Measurements from ENCODE around the gene TMEM125.

The TMEM125 gene

DNA sequence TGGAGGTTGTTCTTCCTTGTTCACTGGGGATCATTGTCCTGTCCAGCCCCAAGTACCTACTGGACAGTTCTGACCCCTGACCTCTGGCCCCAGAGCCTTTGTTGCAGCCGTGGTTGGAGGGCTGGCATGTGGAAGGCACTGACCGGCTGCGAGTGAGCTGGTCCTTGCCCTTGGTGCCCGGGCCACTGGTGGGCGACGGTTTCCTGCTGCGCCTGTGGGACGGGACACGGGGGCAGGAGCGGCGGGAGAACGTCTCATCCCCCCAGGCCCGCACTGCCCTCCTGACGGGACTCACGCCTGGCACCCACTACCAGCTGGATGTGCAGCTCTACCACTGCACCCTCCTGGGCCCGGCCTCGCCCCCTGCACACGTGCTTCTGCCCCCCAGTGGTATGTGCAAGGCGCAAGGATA is 42.4 kb downstream of the TMEM125 start:
- no peak for DNase-seq (ENCODE audit: low read depth)

DNA sequence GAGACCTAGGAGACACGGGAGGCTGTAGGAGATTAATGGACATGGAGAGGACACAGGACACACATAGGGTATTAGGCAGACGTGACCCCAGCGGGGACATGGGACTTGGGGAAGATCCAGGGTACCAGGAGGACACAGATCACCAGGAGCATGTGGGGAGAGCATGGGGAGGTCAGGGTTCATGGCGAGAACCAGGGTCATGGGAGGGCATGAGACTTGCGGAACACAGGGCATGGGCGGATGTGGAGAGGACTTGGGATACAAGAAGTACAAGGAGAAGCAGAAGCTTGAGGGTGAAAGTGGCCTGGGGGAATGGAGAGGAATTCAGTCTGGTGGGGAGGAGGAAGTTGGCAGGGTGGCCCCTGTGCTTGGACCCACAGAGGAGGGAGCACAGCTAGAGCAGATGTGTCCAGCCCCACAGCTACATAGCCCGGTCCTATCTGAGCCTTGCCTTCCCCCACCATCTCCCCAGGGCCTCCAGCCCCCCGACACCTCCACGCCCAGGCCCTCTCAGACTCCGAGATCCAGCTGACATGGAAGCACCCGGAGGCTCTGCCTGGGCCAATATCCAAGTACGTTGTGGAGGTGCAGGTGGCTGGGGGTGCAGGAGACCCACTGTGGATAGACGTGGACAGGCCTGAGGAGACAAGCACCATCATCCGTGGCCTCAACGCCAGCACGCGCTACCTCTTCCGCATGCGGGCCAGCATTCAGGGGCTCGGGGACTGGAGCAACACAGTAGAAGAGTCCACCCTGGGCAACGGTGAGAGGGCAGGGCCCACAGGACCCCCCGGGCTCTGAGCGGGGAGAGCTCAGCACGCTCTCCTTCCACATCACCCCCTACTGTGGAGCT is 43.1 kb downstream of the TMEM125 start:
- no peak for DNase-seq (ENCODE audit: low read depth)

DNA sequence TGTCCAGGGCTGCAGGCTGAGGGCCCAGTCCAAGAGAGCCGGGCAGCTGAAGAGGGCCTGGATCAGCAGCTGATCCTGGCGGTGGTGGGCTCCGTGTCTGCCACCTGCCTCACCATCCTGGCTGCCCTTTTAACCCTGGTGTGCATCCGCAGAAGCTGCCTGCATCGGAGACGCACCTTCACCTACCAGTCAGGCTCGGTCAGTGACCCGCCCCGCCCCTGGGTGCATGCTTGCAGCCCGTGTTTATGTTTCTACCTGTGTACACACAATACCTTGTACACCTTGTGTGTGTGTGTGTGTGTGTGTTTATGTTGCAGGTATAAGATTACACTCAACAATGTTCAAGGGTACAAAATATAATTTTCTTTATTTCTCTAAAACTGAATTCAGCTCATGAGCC is 44.0 kb downstream of the TMEM125 start:
- no peak for DNase-seq (ENCODE audit: low read depth)

DNA sequence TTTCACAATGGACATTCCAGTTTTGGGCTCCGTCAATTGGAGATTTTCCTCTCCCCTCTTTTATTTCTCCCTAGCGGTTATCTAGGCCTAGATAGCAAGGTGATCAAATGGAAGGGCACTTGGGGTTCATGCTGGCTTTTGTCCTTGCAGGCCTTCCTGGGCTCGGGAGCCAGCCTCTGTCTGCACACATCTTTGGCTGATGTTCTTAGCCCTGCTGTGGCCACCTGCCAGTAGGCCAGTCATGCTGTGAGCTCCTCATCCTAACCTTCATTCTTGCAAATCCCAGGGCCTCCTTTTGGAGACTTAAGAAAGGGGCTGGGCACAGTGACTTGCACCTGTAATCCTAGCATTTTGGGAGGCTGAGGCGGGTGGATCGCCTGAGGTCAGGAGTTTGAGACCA is 44.5 kb downstream of the TMEM125 start:
- no peak for DNase-seq (ENCODE audit: low read depth)

DNA sequence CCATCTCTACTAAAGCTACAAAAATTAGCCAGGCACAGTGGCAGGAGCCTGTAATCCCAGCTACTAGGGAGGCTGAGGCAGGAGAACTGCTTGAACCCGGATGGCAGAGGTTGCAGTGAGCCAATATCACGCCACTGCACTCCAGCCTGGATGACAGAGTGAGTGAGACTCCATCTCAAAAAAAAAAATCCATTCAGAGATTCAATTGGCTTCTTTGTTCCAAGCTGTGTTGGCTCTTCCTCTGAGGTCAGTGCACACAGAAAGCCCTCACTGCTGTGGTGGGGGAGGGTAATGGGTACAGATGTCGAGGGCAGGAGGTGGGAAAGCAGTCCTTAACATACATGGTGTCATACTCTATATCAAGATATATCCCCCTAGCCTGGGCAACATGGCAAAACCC is 45.7 kb downstream of the TMEM125 start:
- DNase-seq (ENCODE audit: low read depth), result no peak

DNA sequence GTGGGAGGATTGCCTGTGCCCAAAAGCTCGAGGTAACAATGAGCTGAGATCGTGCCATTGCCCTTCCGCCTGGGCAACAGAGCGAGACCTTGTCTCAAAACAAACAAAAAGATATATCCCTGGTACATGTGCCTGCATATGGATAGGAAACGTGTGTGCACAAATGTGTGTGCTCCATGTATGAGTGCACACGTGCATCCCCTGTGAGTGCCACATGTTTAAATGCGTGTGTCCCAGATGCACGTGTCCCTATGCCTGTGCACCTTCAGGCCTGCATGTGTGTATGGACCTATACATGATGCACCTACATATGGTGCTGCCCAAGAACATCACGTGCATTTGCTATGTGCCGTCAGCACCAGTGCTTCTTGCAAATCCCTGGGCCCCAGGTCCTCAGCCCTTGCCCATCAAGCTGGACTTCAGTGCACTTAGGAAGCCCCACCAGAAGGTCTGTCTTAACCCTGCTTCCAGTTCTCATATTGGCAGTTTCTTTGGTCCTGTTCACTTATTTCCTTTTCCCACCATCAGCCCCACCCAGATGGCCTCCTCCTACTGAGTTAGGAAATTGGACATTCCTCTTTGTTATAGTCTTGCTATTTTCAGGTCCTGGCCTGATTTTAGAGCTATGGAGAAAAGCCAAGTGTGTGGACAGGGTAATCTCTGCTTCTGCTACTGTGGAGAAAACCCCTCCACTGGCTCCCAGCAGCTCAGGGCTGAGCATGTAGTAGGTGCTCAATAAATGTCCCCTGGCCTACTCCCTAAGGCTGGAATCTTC is 46.4 kb downstream of the TMEM125 start:
- no peak for DNase-seq (ENCODE audit: low read depth)

DNA sequence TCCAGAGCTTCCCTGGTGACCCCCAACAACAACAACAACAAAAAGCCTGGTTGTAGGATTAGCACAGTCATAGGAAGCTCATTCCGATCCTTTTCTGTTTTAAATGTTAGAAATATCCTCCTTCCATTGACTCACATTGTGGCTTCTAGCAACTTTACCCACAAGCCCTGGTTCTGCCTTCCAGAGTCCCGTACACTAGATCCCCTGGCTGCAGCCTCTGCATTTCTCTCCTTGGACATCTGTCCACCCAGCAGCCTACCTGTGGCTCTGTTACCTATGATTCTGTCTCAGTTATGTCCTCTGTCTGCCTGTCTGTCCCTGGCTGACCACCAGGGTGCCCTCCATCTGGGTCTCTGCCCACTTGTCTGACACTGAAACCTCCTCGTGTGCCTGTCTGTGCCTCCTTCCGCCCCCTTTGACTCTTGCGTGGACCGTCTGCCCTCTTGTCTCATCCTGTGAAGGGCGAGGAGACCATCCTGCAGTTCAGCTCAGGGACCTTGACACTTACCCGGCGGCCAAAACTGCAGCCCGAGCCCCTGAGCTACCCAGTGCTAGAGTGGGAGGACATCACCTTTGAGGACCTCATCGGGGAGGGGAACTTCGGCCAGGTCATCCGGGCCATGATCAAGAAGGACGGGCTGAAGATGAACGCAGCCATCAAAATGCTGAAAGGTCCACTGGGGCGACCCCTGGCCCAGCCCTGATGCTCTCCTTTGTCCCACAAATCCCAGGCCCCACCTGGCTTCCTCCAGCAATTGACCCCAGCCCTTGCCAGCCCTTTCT is 47.1 kb downstream of the TMEM125 start:
- DNase-seq (ENCODE audit: low read depth), result no peak

DNA sequence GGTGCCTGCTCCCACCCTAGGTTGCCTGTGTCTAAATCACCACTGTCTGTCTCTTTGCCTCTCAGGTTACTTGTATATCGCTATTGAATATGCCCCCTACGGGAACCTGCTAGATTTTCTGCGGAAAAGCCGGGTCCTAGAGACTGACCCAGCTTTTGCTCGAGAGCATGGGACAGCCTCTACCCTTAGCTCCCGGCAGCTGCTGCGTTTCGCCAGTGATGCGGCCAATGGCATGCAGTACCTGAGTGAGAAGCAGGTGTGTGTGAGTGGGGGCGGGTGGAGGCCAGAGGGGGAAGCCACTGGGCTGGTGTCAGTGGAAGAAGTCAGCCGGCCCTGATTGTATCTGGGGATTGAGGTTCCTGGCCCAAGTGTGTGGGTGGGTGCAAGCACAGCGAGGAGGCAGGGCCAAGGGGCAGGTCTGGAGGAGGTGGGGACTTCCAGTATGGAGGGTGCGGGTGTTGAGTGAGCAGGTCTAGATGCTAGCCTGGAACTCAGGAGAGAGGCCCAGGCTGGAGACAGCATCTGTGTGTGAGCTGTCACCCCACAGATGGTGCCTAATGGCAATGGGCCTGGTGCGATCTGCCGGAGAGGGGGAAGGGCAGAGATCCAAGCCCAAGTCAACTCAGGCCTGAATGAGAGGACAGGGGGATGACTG is 48.2 kb downstream of the TMEM125 start:
- DNase-seq (ENCODE audit: low read depth), result no peak

DNA sequence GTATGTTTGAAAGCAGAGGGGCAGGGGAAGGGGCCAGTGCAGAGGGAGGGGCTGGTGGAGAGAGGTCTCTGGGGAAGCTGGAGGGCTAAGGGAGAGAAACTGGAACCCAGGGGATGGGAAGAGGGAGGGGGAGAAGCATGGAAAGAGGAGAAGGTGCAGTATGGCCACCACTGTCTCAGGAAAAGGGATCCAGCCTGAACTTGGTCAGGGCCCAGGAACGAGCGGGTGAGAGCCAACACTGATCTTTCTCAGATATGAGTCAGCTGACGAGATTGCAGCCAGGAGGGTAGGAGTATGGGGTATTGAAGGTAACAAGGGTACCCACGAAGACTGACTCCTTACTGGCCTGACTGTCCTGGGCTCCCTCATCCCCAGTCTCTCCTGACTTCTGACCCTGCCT is 49.0 kb downstream of the TMEM125 start:
- DNase-seq (ENCODE audit: low read depth), result no peak

DNA sequence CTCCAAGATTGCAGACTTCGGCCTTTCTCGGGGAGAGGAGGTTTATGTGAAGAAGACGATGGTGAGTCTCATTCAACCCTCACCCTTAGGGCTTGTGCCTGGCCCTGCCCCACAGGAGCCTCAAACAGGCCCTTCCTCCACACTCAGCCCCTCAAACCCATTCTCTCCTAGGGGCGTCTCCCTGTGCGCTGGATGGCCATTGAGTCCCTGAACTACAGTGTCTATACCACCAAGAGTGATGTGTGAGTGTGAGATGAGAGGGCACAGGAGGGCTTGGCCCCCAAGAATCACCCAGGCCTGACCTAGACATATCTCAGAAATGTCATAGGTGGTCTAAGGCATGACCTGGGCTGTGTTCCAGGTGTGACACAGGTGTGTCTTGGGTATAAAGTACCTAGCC is 49.5 kb downstream of the TMEM125 start:
- DNase-seq (ENCODE audit: low read depth), result no peak

DNA sequence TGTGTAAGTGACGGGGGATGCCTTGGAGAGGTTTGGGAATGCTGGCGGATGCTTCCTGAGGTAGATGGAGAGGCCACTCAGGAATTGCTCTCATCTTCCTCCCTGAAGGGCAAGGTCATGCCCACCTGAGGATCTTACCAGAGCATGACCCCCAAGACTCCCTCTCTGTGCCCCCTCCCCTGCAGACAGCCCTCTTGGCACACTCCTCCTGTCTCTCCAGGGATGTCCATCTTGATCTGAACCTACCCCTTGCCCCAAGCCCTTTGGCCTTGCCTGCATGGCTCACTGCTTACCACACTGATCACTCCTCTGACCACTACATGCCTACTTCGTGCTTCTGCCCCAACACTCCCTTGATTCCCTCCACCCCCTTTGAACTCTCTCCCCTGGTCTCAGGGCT is 50.0 kb downstream of the TMEM125 start:
- DNase-seq (ENCODE audit: low read depth), result no peak

DNA sequence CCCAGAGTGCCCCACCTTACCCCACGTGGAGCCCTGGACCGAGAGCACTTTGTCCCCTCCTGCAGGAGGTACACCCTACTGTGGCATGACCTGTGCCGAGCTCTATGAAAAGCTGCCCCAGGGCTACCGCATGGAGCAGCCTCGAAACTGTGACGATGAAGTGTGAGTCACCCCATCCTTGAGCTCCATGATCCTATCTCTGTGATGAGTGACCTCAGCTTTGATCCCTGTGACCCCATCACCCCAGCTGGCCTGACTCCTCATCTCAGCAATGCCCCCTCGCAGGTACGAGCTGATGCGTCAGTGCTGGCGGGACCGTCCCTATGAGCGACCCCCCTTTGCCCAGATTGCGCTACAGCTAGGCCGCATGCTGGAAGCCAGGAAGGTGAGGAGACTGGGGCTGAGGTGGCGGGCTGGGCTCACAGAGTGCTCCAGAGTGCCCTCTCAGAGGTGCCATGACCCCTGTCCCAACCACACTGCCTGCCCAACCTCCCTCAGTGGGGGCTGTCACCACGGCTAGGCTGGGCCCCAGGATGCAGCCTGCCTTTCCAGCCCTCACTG is 51.6 kb downstream of the TMEM125 start:
- DNase-seq (ENCODE audit: low read depth), result no peak

DNA sequence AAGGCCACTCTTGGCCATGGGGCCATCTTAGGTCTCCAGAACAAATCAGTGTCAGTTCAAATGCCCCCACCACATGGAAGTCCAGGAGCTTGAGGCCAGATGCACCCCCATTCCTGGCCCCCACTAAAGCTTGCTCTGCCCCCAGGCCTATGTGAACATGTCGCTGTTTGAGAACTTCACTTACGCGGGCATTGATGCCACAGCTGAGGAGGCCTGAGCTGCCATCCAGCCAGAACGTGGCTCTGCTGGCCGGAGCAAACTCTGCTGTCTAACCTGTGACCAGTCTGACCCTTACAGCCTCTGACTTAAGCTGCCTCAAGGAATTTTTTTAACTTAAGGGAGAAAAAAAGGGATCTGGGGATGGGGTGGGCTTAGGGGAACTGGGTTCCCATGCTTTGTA is 52.7 kb downstream of the TMEM125 start:
- DNase-seq (ENCODE audit: low read depth), result no peak

Measured in GM04503 (cell line).